ENCODE results near the gene FNDC5.

Gene FNDC5

DNA sequence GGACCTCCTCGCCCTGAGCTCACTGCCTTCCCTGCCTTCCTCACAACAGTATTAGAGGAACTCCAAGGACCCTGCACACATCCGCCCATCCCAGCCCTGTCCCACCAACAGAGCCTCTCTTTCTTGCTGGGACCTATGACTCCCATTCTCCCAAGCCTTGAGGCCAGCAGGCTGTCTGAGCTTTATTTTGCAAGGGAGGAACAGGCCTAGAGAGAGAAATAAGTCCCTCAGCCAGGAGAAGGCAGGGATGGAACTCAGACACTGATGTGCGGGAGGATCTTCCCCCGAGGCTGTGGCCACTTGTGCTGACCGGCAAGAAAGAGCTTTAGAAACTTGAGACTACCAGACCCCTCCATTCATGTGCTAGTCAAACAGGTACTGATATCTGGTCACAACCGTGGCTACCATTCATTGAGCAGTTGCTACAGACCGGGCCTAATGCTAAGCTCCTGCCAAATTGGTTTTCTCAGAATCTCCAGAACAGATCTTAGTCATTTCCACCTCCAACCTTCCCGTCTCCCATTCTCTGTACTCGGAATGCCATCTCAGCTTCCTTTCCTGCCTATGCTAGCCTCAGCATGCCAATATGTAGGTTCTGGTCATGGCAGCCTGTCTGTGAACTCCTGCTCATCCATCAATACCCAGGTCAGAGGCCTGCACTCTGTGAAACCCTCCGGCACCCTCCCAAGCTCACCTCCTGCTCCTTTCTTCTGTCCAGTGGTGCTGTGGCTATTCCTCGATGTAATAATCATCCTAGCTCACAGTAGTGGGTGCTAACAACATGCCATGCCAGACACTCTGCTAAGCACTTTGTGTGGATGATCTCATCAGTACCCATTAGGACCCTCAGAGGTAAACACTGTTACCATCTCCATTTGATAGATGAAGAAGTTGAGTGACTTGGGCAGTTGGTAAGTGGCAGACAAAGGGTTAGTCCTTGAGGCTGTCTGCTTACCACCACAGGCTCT is 26.7 kb upstream of the FNDC5 start:
- no peak for DNase-seq (ENCODE audit: low spot score)

DNA sequence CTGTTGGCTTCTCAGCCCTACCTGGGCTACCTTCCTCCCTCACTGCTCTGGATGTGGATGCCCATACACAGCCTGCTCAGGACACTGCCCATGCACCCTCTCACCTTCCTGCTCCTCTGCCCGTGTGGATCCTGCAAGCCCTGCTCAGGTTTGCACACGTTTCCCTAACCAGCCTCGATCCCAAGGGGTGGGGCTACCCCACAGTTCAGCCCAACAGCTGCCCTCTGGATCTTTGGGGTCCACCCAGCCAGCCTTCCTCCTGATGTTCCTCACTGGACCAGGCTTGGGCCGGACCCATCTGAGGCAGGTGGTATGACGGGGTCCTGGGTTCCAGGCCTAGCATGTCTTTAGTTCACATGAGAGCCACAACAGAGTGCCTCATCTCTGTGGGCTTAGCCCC is 25.7 kb upstream of the FNDC5 start:
- DNase-seq (ENCODE audit: low spot score) = no peak

- DNase-seq (ENCODE audit: low spot score) = no peak
Measured at GRCh38 chr1:32895325-32896215, 24.9 kb upstream of the FNDC5 start.

GRCh38 chr1:32894681-32895080 is 24.0 kb upstream of the FNDC5 start:
- no peak for DNase-seq (ENCODE audit: low spot score)

- no peak for DNase-seq (ENCODE audit: low spot score)
Measured at GRCh38 chr1:32894019-32894600, 23.4 kb upstream of the FNDC5 start.

GRCh38 chr1:32893198-32894018 is 22.7 kb upstream of the FNDC5 start:
- DNase-seq (ENCODE audit: low spot score) = no peak

DNA sequence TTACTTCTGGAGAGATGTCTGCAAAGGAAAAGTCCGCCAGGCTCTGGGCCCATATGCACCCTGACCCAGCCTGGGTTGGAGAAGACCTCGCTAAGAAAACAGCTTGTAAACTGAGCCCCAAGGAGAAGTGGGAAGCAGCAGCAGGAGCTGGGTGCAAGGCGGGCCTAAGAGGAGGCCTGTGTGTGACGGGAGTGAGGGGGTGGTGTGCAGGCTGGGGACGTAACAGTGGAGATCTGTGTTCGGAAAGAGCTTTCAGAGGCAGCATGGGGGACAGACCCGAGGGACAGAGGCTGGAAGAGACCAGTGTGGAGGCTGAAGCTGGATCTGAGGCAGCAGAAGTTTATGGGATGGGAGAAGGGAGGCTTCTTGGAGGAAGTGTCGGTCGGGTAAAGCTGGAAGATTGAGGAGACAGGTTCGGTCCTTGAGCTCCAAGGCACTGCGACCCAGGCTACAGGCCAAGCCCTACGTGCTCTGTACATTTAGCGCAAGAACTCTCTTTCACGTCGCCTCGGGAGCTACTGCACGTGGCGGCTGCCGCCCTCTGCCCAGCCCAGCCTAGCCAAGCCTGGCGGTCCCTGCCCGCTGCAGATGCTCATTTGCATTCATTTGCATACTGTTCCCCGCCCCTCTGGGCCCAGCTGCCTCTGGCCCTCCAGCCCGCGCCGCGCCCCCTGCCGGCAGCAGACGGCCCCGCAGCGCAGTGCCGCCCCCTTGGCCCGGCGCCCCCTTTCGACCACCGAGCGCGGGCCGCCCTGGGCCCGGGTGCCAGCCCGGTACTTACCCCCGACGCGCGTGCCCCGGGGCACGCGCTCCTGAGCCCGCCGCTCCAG is 21.9 kb upstream of the FNDC5 start:
- DNase-seq (ENCODE audit: low spot score) = peak; percentile 47

GRCh38 chr1:32891630-32892029 is 20.9 kb upstream of the FNDC5 start:
- no peak for DNase-seq (ENCODE audit: low spot score)

DNA sequence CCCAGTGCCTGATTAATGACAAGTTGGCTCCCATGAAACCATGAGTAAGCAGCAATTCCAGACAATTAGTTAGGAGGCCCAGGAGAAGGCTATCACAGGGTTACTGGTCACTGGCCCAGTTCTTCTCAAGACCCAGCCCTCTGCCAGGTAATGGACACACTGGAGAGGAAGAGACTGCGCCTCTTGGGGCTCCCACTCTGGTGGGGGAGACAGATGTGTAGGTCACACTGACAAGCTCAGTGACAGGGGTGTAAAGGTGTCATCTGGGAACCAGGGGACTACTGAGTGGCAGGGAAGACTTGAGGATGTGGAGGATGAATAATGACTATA is 20.5 kb upstream of the FNDC5 start:
- DNase-seq (ENCODE audit: low spot score) = no peak

DNA sequence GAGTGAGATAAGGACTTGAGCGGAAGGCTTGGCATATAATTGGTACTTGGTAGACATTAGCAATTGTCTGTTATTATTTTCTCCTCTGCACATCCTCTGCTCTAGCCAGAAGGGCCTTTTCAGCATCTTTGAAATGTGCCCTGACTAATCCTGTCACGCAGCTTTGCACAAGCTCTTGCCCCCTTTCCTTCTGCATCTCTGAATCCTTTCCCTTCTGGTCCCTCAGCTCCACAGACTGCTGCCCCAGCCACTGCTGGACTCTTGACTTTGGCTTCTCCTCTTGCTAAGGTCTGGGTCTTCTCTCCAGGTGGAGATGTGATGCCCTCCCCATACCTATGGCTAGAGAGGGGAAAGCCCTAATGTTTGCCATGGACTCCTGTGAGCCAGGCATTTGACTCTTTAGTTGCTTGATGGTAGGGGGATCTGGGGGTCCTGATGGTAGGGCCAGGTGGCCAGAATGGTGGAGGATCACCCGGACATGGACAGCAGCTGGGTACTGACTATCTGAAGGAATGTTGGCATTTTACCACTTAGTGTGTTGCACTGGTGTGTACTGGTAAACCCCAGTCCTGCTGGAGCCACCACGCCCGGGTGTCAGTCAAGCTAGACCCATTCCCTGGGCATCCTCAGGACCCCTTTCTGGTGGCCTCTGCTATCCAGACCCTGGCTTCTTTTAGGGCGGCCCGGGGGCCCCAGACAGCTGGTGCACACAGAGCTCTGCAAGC is 20.0 kb upstream of the FNDC5 start:
- DNase-seq (ENCODE audit: low spot score) = no peak

GRCh38 chr1:32889731-32890278 is 19.1 kb upstream of the FNDC5 start:
- DNase-seq (ENCODE audit: low spot score) = no peak

- DNase-seq (ENCODE audit: low spot score) = no peak
Measured at GRCh38 chr1:32888677-32889420, 18.1 kb upstream of the FNDC5 start.

- no peak for DNase-seq (ENCODE audit: low spot score)
Measured at GRCh38 chr1:32888134-32888533, 17.4 kb upstream of the FNDC5 start.

- no peak for DNase-seq (ENCODE audit: low spot score)
Measured at GRCh38 chr1:32887623-32888022, 16.9 kb upstream of the FNDC5 start.

- DNase-seq (ENCODE audit: low spot score) = no peak
Measured at GRCh38 chr1:32886828-32887414, 16.2 kb upstream of the FNDC5 start.

- peak; percentile 41 for DNase-seq (ENCODE audit: low spot score)
Measured at GRCh38 chr1:32886004-32886827, 15.5 kb upstream of the FNDC5 start, which contains the start of gene HPCA. Gene HPCA (plus strand): TSS chr1:32886491. CDS start chr1:32888899, 2,408 bp downstream.

DNA sequence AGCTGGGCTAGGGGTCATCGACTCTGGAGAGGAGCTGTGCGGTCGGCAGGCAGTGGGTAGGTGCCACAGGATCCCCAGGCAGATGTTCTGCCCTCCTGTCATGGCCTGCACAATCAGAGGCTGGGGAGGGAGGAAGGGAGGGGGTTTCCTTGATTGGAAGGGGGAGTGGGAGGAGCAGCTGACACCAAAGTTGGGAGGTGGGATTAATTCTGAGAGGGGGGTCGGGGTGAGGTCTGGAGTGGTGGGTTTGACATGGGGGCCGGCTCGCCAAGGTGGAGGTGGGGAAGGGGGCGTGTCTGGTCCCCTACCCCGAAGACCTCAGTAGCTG is 14.9 kb upstream of the FNDC5 start:
- no peak for DNase-seq (ENCODE audit: low spot score)

DNA sequence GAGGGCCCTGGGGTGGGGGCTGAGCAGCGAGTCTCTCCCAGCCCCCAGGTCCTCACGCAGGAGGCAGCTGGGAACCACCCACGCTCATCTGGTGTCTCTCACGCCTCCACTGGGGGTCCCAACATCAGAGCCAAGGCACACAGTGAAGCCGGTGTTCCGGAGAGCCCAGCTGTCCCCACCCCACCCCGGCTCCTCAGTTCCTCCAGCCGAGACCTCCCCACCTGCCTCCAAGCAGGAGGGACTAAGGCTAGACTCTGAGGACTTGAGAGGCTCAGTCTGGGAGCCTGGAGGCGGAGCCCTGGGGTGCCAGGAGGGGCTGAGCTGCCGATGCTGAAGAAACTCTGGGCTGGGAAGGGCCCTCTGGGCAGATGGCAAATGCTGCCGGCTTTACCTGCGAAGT is 14.0 kb upstream of the FNDC5 start:
- DNase-seq (ENCODE audit: low spot score) = no peak

Data from NAMALWA (cell line).